Small intestine (tissue), 7 donors: ENCODE results near the gene MTM1. TPM values are rescaled to one million over a fixed set of nuclear protein-coding genes. Genes with fewer than 3 reads are reported as not detected.
A peak's percentile ranks its signal among the peaks of the same experiment; 100 is the strongest.

Experiments
- DNase-seq, 2 donors: peaks; one replicate each; pipeline versions ENCODE4 v3.0.0 to v3.0.0-alpha.2; 2013
- FAIRE-seq: peaks from 2 replicates; lab custom pipeline; 2012; peaks lifted over from hg19 to GRCh38; lab: Jason Lieb, UNC
- H3K27ac ChIP-seq, 3 donors: one replicate each; pipeline ENCODE4 v1.5.1; 2013; ENCODE audit warnings: low read length in 2 of 3, mild to moderate bottlenecking in 2 of 3, control low read depth in 1 of 3, inconsistent platforms in 1 of 3, low read depth in 1 of 3, moderate library complexity in 1 of 3
- H3K27me3 ChIP-seq, 3 donors: one replicate each; pipeline ENCODE4 v1.6.1; 2013; ENCODE audit warnings: low read length in 3 of 3, inconsistent platforms in 1 of 3; ENCODE audit not compliant: control insufficient read depth in 3 of 3, insufficient read depth in 3 of 3
- H3K36me3 ChIP-seq, 3 donors: one replicate each; pipeline ENCODE4 v1.6.1; 2013; ENCODE audit warnings: low read length in 3 of 3, inconsistent platforms in 1 of 3, low read depth in 1 of 3, mild to moderate bottlenecking in 1 of 3, moderate library complexity in 1 of 3; ENCODE audit not compliant: control insufficient read depth in 3 of 3, insufficient read depth in 2 of 3
- H3K4me1 ChIP-seq, 3 donors: one replicate each; pipeline ENCODE4 v1.6.1; 2013; ENCODE audit warnings: low read length in 2 of 3, inconsistent platforms in 1 of 3, low read depth in 1 of 3, mild to moderate bottlenecking in 1 of 3, moderate library complexity in 1 of 3; ENCODE audit not compliant: control insufficient read depth in 3 of 3, insufficient read depth in 2 of 3
- H3K4me3 ChIP-seq, 3 donors: one replicate each; pipeline ENCODE4 v1.5.1; 2013; ENCODE audit warnings: low read length in 3 of 3, control low read depth in 1 of 3, inconsistent platforms in 1 of 3, low read depth in 1 of 3, mild to moderate bottlenecking in 1 of 3, moderate library complexity in 1 of 3
- H3K9me3 ChIP-seq, 2 donors: one replicate each; pipeline ENCODE4 v1.6.1; 2013; ENCODE audit warnings: low read depth in 1 of 2, low read length in 1 of 2; ENCODE audit not compliant: control insufficient read depth in 2 of 2, insufficient read depth in 1 of 2
- WGBS, 3 donors: extraction: QIAGEN DNeasy Blood & Tissue Kit; methylation state at CpG; one replicate each; pipeline ENCODE4 v1.1.7; 2013; 5-methylcytosine and 5-hydroxymethylcytosine counted together
- polyA plus RNA-seq, 4 donors: library from polyadenylated mRNA; stranded (reverse) in 3 of 4; unstranded in 1 of 4; fragments of 200-250 nt in 3 of 4; fragments of 120-200 nt in 1 of 4; gene quantifications; one replicate each; pipeline versions ENCODE4 v1.2.1 to v1.2.3, GENCODE V29; 2013
- donor health status: healthy with polysubstance abuse.
- donor health status: control.
- donor health status: control.
- donor health status: Bipolar disorder and iron deficiency.
- donor health status: healthy.

Gene MTM1
- polyA plus RNA-seq, 4 donors = 7.1 to 16.9 (median 11.9) TPM

DNA sequence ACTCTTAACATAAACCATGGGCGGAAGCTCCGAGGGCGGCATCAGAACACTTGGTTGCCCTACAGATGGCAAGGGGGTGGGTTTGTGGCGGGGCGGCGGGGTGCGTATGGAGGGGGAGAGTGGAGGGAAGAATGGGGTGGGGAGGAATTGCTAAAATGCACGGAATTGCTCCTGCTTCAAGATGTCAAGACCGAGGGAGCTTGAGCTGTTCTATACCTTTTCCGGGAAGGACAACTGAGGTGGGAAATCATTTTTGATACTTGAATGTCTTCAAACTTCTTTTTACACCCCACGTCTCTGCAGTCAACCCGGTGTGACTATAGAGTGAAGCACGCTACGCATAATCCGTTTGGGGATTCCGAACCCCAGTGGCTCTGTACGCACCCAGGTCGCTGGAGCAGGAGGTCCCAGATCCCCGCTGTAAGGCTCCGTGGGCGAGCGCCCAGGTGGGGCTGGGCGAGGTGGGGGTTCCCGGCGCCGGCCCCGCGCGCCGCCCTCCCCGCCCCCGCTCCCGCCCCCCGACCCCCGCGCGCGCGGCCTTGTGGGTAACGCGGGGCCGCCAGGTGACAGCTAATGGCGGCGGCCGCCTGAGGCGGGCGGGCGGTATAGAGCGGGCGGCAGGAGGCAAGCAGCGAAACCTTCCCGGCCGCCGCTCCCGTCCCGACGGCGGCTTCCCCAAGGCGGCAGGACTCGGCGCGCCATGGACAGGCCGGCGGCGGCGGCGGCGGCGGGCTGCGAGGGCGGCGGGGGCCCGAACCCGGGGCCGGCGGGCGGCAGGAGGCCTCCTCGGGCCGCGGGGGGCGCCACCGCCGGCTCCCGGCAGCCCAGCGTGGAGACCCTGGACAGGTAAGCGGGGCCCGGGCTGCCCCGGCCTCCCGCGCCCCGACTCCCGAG lies 124.7 kb downstream of the MTM1 start, which contains the start of gene MTMR1:
Gene MTMR1, plus strand, starts transcription at position 566 of the 894 bp plus-strand sequence. Its CDS starts 135 bp downstream, at position 701.
- 1 to 24% (median 10%) methylated on average over 21 to 92 of the region's 92 CpGs for WGBS, 3 donors
- peaks cover 0 to 7% (median 0%) of the 10 kb centered on the region in 3 donors for H3K4me1 ChIP-seq
- DNase-seq (peak; percentile 16 to 41), FAIRE-seq (no peak)
- H3K4me3 ChIP-seq = peak within 1 kb of the TSS; percentile 57 to 80 (median 61)
- no peaks in the 10 kb centered on the region for H3K9me3 ChIP-seq
- peak within 1 kb of the TSS; percentile 74 to 95 (median 77) for H3K27ac ChIP-seq
- peaks cover 0 to 5% (median 0%) of the 10 kb centered on the region in 3 donors for H3K36me3 ChIP-seq
- no peaks in the 10 kb centered on the region for H3K27me3 ChIP-seq

DNA sequence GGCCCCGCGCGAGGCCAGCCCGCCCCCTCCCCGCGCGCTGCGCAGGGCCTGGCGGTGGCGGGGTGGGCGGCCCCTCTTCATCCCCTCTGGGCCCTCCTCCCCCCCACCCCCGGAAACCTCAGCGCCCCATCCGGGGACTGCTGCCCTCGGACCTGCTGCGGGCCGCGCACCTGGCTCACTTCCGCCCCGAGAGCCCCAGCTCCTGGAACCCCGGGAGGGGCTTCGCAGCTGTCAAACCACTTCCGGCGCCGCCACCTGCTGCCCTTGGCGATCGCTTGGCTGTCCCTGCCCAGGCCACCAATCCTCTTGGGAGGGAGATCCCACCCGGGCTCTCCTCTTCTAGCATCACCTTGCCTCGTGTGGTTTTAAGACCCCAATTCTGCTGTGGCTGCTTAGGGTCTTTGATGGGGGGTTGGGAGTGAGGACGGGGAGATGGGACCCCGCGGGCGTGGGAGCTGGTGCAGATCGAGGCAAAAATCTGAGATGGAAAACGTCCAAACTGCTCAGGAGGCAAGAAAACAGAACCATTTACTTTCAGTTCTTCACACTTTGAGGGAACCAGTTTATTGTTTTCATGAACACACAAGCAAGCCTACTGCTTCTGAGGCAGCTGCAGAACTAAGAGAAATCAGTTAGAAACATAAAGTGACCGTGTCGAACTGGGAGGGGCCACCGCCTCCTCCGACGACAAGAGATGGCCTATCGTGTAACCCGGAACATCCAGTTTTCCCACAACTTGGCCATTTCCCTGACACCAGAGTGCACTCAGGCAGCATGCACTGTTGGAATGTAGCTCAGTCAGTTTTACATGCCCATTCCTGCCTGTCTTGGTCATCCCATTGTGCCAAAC lies 125.5 kb downstream of the MTM1 start:
- no peak for FAIRE-seq
- peak overlapping the region; percentile 57 to 80 (median 61) for H3K4me3 ChIP-seq
- peak overlapping the region; percentile 74 to 95 (median 77) for H3K27ac ChIP-seq
- peaks cover 0 to 5% (median 0%) of the 10 kb centered on the region in 3 donors for H3K36me3 ChIP-seq
- H3K27me3 ChIP-seq = no peaks in the 10 kb centered on the region
- H3K9me3 ChIP-seq = no peaks in the 10 kb centered on the region
- DNase-seq = peak; percentile 51 to 69
- H3K4me1 ChIP-seq = peaks cover 0 to 7% (median 0%) of the 10 kb centered on the region in 3 donors
- 1 to 36% (median 9%) methylated on average over 16 to 38 of the region's 42 CpGs for WGBS, 3 donors

DNA sequence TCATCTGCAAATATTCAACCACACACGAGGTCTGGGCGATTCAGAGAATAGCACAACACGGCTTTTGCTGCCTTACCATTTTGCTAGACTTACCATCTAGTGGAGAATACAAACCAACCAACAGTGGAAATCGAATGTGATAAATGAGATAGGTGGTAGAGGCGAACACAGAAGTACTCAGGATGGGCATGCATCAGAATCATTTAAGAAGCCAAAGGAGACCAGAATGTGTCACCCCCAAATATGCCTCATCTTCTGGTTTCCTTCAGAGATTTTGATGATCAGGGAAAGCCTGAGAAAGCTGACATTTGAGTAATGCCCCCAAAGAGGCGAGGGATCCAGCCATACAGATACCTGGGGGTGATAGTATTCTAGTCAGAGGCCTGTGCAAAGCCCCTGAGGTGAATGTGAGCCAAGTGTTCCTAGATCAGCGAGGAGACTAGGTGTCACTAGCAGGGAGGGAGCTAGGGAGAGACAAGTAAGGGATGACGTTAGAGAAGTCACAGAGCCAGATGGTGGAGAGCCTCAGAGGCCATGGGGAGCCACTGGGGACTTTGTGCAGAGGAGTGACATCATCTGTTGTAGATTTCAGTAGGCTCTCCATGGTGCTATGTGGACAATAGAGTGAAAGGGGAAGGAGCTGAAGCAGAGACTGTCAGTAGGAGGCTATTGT lies 126.5 kb downstream of the MTM1 start:
- FAIRE-seq = no peak
- no peaks in the 10 kb centered on the region for H3K27me3 ChIP-seq
- H3K36me3 ChIP-seq = peaks cover 0 to 5% (median 0%) of the 10 kb centered on the region in 3 donors
- WGBS, 3 donors = 48 to 62% (median 52%) methylated on average over 8 of the region's 8 CpGs
- H3K9me3 ChIP-seq = no peaks in the 10 kb centered on the region
- H3K27ac ChIP-seq = peak overlapping the region in 2 of 3 donors; percentile 14 to 95
- H3K4me1 ChIP-seq = peaks cover 0 to 7% (median 0%) of the 10 kb centered on the region in 3 donors
- no peak overlapping the region for H3K4me3 ChIP-seq
- peak; percentile 10 to 11 for DNase-seq

DNA sequence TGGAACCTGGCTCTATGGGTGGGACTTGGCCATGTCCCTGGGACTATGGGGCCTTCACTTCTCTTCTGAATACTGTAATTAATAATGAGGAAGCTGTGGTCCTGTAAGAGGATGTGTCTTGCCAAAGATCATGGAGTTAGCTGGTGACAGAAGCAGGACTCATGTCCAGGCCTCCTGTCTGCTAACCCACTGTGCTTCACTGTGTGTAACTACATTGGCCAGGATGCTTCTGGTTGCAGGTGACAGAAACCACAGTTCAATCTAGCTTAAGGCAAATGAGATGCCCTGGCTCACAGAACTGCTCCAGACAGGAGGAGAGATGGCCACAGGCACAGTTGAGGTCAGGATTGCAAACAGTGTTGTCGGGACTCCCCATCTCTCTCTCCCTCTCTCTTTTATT lies 127.9 kb downstream of the MTM1 start:
- no peak for FAIRE-seq
- Histone ChIP-seq H3K27me3 (no peaks in the 10 kb centered on the region), H3K4me3 (no peak overlapping the region), H3K9me3 (no peaks in the 10 kb centered on the region), H3K4me1 (peaks cover 0 to 7% (median 0%) of the 10 kb centered on the region in 3 donors), H3K36me3 (peaks cover 0 to 7% (median 0%) of the 10 kb centered on the region in 3 donors), H3K27ac (peak overlapping the region in 1 of 3 donors; percentile 14)
- no peak for DNase-seq
- 42 to 53% (median 45%) methylated on average over 1 of the region's 1 CpG for WGBS, 3 donors

DNA sequence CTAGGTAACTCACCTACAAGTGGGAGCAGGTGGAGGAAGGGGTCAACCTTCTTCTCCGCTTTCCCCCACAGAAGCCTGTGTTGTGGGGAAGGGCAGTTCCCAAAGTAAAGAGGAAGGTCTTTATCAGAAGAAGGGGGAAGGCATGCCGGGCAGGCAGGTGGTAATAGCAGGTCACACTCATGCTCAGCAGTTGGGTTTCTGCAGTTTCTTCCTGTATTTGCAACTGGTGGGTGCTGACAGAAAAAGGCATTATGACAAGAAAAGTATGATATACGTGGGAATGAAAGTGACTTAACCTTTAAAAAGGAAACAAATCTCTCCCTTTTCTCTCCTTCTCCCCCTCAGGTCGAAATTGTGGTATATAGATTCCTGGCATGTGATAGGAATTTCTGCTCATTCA lies 128.4 kb downstream of the MTM1 start:
- Histone ChIP-seq H3K9me3 (no peaks in the 10 kb centered on the region), H3K4me1 (peaks cover 0 to 7% (median 0%) of the 10 kb centered on the region in 3 donors), H3K36me3 (peaks cover 0 to 9% (median 0%) of the 10 kb centered on the region in 3 donors), H3K4me3 (no peak overlapping the region), H3K27me3 (no peaks in the 10 kb centered on the region), H3K27ac (no peak overlapping the region)
- no peak for DNase-seq
- FAIRE-seq = no peak
- 48 to 61% (median 53%) methylated on average over 4 of the region's 4 CpGs for WGBS, 3 donors

DNA sequence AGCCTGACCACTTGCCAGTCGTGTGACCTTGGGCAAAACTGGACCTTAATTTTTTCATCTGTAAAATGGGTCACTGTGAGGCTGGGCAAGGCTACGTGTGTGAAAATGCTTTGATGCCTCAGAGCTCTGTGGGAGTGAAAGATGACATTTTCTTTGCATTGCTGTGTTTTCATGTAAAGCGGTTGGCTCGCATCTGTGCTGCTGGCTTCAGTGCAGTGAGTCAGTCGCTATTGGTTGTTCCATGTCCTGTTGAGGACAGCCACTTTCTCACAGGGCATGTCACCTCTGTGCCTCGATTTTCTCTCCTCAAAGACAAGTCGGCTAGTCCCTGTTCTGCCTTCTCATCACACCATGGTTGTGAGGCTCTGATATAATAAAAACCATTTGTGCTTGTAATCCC lies 129.2 kb downstream of the MTM1 start:
- Histone ChIP-seq H3K4me3 (no peak overlapping the region), H3K9me3 (no peaks in the 10 kb centered on the region), H3K27ac (no peak overlapping the region), H3K27me3 (no peaks in the 10 kb centered on the region), H3K4me1 (no peaks in the 10 kb centered on the region), H3K36me3 (peaks cover 0 to 9% (median 0%) of the 10 kb centered on the region in 3 donors)
- 79 to 88% (median 80%) methylated on average over 7 of the region's 7 CpGs for WGBS, 3 donors
- FAIRE-seq (no peak), DNase-seq (no peak)

DNA sequence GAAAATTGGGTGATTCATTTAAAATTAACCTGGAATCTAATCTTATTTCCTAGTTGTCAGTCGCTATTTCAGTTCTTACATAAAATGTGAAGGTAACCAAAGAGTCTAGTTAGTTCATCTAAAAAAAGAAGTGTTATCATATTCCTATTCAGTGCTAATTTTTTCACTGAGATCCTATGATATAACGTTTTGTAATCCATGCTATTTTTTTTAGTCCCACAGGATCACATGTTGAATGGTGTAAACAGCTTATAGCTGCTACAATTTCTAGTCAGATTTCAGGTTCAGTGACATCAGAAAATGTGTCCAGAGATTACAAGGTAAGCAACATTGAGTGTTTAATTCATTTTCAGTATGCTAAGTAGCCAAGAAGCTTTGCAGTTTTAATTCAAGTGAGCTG lies 130.6 kb downstream of the MTM1 start:
- DNase-seq (no peak), FAIRE-seq (no peak)
- 41 to 65% (median 55%) methylated on average over 2 of the region's 2 CpGs for WGBS, 3 donors
- H3K27me3 ChIP-seq = no peaks in the 10 kb centered on the region
- no peaks in the 10 kb centered on the region for H3K4me1 ChIP-seq
- H3K27ac ChIP-seq = no peak overlapping the region
- H3K9me3 ChIP-seq = no peaks in the 10 kb centered on the region
- H3K36me3 ChIP-seq = peaks cover 0 to 9% (median 0%) of the 10 kb centered on the region in 3 donors
- H3K4me3 ChIP-seq = no peak overlapping the region
